HG02623 (cell line): ENCODE measurements around the gene CATSPERD.

ENCODE experiments used
- ATAC-seq: cut with Tn5 transposase; IDR thresholded peaks from one replicate; pipeline ENCODE4 v1.9.1; 2021; ENCODE audit warnings: moderate library complexity; ENCODE audit not compliant: unreplicated experiment

Gene CATSPERD

GRCh38 chr19:5823579-5824281, 103.3 kb downstream of the CATSPERD start:
- ATAC-seq: no peak

- no peak for ATAC-seq
Observed at GRCh38 chr19:5824751-5825150, 104.3 kb downstream of the CATSPERD start.

GRCh38 chr19:5825178-5825577, 104.7 kb downstream of the CATSPERD start:
- no peak for ATAC-seq

GRCh38 chr19:5826531-5827341, 106.3 kb downstream of the CATSPERD start:
- ATAC-seq: no peak

GRCh38 chr19:5827342-5827890, 107.0 kb downstream of the CATSPERD start:
- no peak for ATAC-seq

GRCh38 chr19:5827891-5828660, 107.6 kb downstream of the CATSPERD start:
- ATAC-seq: peak; percentile 50
